ENCODE data around the gene PCP2.

Gene PCP2

DNA sequence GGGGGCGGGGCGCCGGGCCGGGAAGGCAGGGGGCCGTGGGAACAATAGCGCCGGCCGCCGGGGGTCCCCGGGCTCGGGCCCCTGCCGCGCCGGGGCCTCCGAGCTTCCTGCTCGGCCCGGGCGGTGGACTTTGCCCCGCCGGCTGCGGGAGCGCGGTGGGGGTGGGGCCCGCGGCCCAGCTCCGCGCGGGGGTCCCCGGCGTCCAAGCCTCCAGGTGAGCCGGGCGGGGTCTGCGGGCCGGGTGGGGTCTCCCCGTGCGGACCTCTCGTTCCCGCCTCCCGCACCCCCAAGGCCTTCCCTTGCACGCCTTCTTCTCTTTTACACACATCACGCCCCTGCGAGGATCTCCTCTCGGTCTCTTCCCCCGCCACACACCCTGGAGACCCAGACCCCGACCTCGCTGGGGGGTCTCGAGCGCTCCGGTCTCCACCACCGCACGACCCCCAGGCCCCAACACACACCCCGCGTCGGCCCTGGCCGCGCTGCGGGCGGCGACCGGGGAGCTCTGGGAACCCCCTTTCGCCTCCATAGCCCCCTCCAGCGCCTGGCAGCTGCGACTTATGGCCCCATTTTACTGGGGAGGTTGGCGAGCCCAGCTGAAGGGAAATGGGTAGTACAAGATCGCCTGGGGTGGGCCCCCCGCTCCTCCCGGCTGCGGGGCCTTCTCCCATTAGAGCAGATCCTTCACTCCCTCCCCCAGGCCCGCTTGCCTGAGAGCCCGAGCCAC is 37.1 kb downstream of the PCP2 start:
- no peak for DNase-seq

DNA sequence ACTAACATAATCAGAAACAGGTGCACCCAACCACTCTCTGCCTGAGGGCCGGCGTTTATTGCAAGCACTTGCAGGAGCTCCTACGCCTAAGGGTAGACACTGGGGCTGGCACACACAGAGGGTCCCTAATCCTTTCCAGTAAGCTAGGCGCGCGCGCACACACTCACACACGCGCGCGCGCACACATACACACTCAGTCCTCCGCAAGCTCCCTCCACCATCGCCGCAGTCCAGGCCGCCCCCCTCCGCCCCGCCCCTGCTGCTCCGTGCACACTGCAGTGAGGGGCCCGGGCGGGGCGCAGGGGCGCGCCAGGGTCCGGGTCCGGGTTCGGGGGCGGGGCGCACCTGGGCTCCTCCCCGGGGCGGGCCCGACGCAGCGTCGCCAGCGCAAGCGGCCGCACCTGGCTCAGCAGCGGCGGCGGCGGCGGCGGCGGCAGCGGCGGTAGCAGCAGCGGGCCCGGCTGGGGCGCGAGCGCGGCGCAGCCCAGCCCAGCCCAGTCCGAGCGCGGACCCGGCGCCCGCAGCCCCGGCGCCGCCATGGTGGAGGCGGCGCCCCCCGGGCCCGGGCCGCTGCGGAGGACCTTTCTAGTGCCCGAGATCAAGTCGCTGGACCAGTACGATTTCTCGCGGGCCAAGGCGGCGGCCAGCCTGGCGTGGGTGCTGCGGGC is 37.9 kb downstream of the PCP2 start, which contains the start of gene CAMSAP3:
Gene CAMSAP3 (plus strand): TSS at position 398 of the 668 bp plus-strand sequence. CDS start 140 bp downstream, at position 538.
- DNase-seq, result peak; percentile 77

DNA sequence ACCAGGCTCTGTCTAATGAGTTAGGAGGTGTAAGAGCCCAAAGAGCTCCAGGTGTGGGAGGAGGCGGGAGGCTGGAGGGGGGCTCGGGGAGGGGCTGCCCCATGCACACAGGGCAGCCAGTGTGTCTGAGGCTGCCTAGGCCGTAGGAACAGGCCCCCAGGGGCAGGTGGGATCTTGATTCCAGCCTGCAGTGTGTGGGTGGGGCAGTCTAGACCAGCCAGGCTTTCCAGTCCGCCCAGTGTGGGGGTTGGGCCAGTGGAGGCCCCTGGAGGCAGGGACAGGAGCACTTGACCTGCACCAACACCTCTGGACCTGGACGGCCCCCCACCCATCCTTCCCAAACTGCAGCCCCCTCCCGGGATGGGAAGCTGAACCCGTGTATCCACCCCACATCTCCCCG is 43.3 kb downstream of the PCP2 start:
- DNase-seq, result no peak

DNA sequence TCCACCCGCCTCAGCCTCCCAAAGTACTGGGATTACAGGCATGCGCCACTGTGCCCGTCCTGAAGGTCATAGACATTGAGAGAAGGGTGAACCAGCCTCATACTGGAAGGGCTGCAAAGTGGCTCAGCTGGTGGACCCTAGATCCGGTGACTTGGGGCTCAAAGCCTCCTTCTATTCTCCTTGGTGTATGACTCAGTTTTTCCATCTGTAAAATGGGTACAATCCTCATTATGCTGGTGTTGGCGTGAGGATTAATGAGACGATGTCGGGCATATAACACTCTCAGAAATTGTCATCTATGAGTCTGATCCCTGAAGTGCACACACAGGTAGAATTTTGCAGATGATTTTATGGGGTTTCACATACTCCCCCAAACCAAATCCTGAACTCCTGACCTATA is 43.7 kb downstream of the PCP2 start:
- DNase-seq, result no peak

DNA sequence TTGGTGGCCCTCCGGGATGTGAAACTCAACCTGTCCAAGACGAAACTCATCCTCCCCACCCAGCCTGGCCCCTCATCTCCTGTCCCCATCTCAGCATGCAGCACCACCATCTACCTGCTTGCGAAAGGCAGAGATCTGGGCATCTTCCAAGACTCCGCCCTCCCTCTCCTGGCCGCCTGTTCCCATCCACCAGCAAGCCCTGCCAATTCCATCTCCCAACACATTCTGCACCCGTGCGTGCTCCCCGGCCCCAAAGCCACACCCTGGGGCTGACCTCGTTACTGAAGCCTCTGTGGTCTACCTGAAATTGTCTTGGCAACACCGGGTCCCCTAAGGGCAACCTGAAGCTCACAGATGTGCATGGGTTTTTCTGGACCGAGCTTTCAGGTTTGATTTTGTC is 51.1 kb downstream of the PCP2 start:
- no peak for DNase-seq

Measured in DMS79 (cell line).